Calu3 (cell line): ENCODE results near the gene BMP6. TPM values are rescaled to one million over a fixed set of nuclear protein-coding genes. Genes with fewer than 3 reads are reported as not detected.

ENCODE experiments used
- BruUV-seq: library from RNA; stranded (reverse); fragments of 400-500 nt; replicated peaks from 2 replicates; lab custom pipeline; 2021; lab: Mats Ljungman, UMichigan
- CTCF ChIA-PET: fragments of 300-600 bp; sonication (Branson Sonifier 250); formaldehyde crosslinking; loops from one replicate; lab custom pipeline; 2022; ENCODE audit warnings: antibody characterized with exemption; lab: Charles Lee
- DNase-seq: peaks from one replicate; pipeline ENCODE4 v3.0.0; 2022
- H3K27ac Mint-ChIP-seq: one replicate; pipeline ENCODE4 v1.8.0; 2022; ENCODE audit warnings: mixed read lengths; ENCODE audit not compliant: unreplicated experiment
- H3K27me3 Mint-ChIP-seq: one replicate; pipeline ENCODE4 v1.8.0; 2022; ENCODE audit warnings: mixed read lengths; ENCODE audit not compliant: unreplicated experiment
- H3K36me3 Mint-ChIP-seq: one replicate; pipeline ENCODE4 v1.8.0; 2022; ENCODE audit warnings: mild to moderate bottlenecking, moderate library complexity, mixed read lengths; ENCODE audit not compliant: insufficient read depth, unreplicated experiment
- H3K4me1 Mint-ChIP-seq: one replicate; pipeline ENCODE4 v1.8.0; 2022; ENCODE audit warnings: mild to moderate bottlenecking, low read depth, mixed read lengths; ENCODE audit not compliant: unreplicated experiment
- H3K4me3 Mint-ChIP-seq: one replicate; pipeline ENCODE4 v1.8.0; 2022; ENCODE audit warnings: mild to moderate bottlenecking, low read depth, moderate library complexity, mixed read lengths; ENCODE audit not compliant: unreplicated experiment
- H3K9me3 Mint-ChIP-seq: one replicate; pipeline ENCODE4 v1.8.0; 2022; ENCODE audit warnings: low read depth, mixed read lengths; ENCODE audit not compliant: unreplicated experiment
- CTCF ChIP-seq: fragments of 200-600 bp; IDR thresholded peaks from one replicate; pipeline ENCODE4 v1.8.0; 2022; ENCODE audit warnings: antibody characterized with exemption; ENCODE audit not compliant: unreplicated experiment
- intact Hi-C: fragments of 100-400 bp; cut with micrococcal nuclease; formaldehyde crosslinking; loops from one replicate; pipeline ENCODE4 v1.10.0; 2022; ENCODE audit not compliant: unreplicated experiment
- total RNA-seq: library from RNA; stranded (reverse); gene quantifications from 2 replicates; pipeline ENCODE4 v1.2.3, GENCODE V29; 2022

BMP6 gene
- total RNA-seq, 1 experiment from 2014 or later, result 0.17 TPM

- CTCF ChIA-PET, result no interaction called here
- no peaks in the 10 kb centered on the region for H3K9me3 Mint-ChIP-seq
- intact Hi-C loops, result no loop called here
Observed at GRCh38 chr6:7803214-7803613, 77.3 kb downstream of the BMP6 start.

GRCh38 chr6:7805078-7805849 is 79.4 kb downstream of the BMP6 start:
- no peak for DNase-seq
- BruUV-seq, result no TSS peak
- CTCF ChIA-PET, result interaction anchor here (0.6 kb wide), 3 partner anchors 305 to 1905 kb away, joined by 3 to 4 read pairs (median 3); no protein-coding TSS in a partner anchor
- H3K4me3 Mint-ChIP-seq, result no peak overlapping the region
- intact Hi-C loops, result no loop called here
- H3K27ac Mint-ChIP-seq, result no peak overlapping the region
- peaks cover 34% of the 10 kb centered on the region for H3K27me3 Mint-ChIP-seq
- no peaks in the 10 kb centered on the region for H3K9me3 Mint-ChIP-seq
- no peaks in the 10 kb centered on the region for H3K4me1 Mint-ChIP-seq
- no peaks in the 10 kb centered on the region for H3K36me3 Mint-ChIP-seq
- no peak for TF ChIP-seq CTCF

More at GRCh38 chr6:7803214-7803613, 77.3 kb downstream of the BMP6 start:
- BruUV-seq, result no TSS peak
- no peaks in the 10 kb centered on the region for H3K36me3 Mint-ChIP-seq
- H3K27ac Mint-ChIP-seq, result no peak overlapping the region
- peaks cover 38% of the 10 kb centered on the region for H3K27me3 Mint-ChIP-seq
- DNase-seq, result no peak
- TF ChIP-seq CTCF, result no peak
- H3K4me3 Mint-ChIP-seq, result no peak overlapping the region
- H3K4me1 Mint-ChIP-seq, result no peaks in the 10 kb centered on the region

GRCh38 chr6:7805850-7806214 is 79.9 kb downstream of the BMP6 start:
- no peaks in the 10 kb centered on the region for H3K9me3 Mint-ChIP-seq
- intact Hi-C loops, result no loop called here
- TF ChIP-seq CTCF, result no peak
- peaks cover 34% of the 10 kb centered on the region for H3K27me3 Mint-ChIP-seq
- CTCF ChIA-PET, result interaction anchor here (0.6 kb wide), 1 partner anchor 305 kb away, joined by 3 read pairs; no protein-coding TSS in a partner anchor
- H3K4me1 Mint-ChIP-seq, result no peaks in the 10 kb centered on the region
- no peaks in the 10 kb centered on the region for H3K36me3 Mint-ChIP-seq
- H3K27ac Mint-ChIP-seq, result no peak overlapping the region
- DNase-seq, result no peak
- no TSS peak for BruUV-seq
- no peak overlapping the region for H3K4me3 Mint-ChIP-seq

GRCh38 chr6:7806711-7807110 is 80.8 kb downstream of the BMP6 start:
- H3K27ac Mint-ChIP-seq, result no peak overlapping the region
- peaks cover 32% of the 10 kb centered on the region for H3K27me3 Mint-ChIP-seq
- intact Hi-C loops, result no loop called here
- H3K4me1 Mint-ChIP-seq, result no peaks in the 10 kb centered on the region
- H3K4me3 Mint-ChIP-seq, result no peak overlapping the region
- TF ChIP-seq CTCF, result no peak
- CTCF ChIA-PET, result no interaction called here
- H3K36me3 Mint-ChIP-seq, result no peaks in the 10 kb centered on the region
- no TSS peak for BruUV-seq
- no peaks in the 10 kb centered on the region for H3K9me3 Mint-ChIP-seq
- no peak for DNase-seq
